Sigmoid colon (tissue), 7 donors: Measurements from ENCODE around the gene DPYSL4. TPM values are rescaled to one million over a fixed set of nuclear protein-coding genes. Genes with fewer than 3 reads are reported as not detected.

Source experiments
- DNase-seq: peaks from one replicate; pipeline ENCODE4 v3.0.0-alpha.2; 2019
- H3K27ac ChIP-seq, 4 donors: fragments of 200-600 bp; sonication (generic); one replicate each; pipeline ENCODE4 v1.5.1; 2016 to 2019; ENCODE audit warnings: mild to moderate bottlenecking in 1 of 4
- H3K27me3 ChIP-seq, 3 donors: fragments of 200-600 bp; sonication (generic); one replicate each; pipeline ENCODE4 v1.5.1; 2019; ENCODE audit warnings: mild to moderate bottlenecking in 1 of 3
- H3K36me3 ChIP-seq, 4 donors: fragments of 200-600 bp; sonication (generic); one replicate each; pipeline ENCODE4 v1.5.1; 2016 to 2019
- H3K4me1 ChIP-seq, 4 donors: fragments of 200-600 bp; sonication (generic); one replicate each; pipeline ENCODE4 v1.5.1; 2017 to 2019
- H3K4me3 ChIP-seq, 4 donors: fragments of 200-600 bp; sonication (generic); one replicate each; pipeline ENCODE4 v1.5.1; 2017 to 2019; ENCODE audit warnings: mild to moderate bottlenecking in 2 of 4, moderate library complexity in 1 of 4
- H3K9me3 ChIP-seq, 4 donors: fragments of 200-600 bp in 3 of 4; sonication (generic) in 3 of 4; one replicate each; pipeline versions ENCODE4 v1.5.1 to v1.6.1; 2013 to 2019
- CTCF ChIP-seq, 4 experiments: fragments of 450-650 bp in 3 of 4; fragments of 200-600 bp in 1 of 4; IDR thresholded peaks; one replicate each; pipeline ENCODE4 v1.5.1; 2016 to 2019; ENCODE audit warnings: antibody characterized with exemption in 4 of 4, mild to moderate bottlenecking in 3 of 4, moderate library complexity in 2 of 4
- EP300 ChIP-seq, 4 donors: sonication (generic); formaldehyde crosslinking; IDR thresholded peaks; one replicate each; pipeline ENCODE4 v1.6.1; 2017; ENCODE audit warnings: antibody characterized with exemption in 4 of 4
- POLR2A ChIP-seq, 2 donors: fragments of 450-650 bp; IDR thresholded peaks; one replicate each; pipeline ENCODE4 v1.6.1; 2016; ENCODE audit warnings: antibody characterized with exemption in 2 of 2, mild to moderate bottlenecking in 2 of 2, moderate library complexity in 2 of 2
- POLR2AphosphoS5 ChIP-seq, 4 donors: sonication (generic); formaldehyde crosslinking; IDR thresholded peaks; one replicate each; pipeline ENCODE4 v1.6.1; 2017; ENCODE audit warnings: antibody characterized with exemption in 4 of 4
- WGBS, 2 donors: extraction: QIAGEN DNeasy Blood & Tissue Kit; methylation state at CpG; one replicate each; pipeline ENCODE4 v1.1.7; 2013; 5-methylcytosine and 5-hydroxymethylcytosine counted together
- intact Hi-C: fragments of 100-400 bp; cut with DNase I; formaldehyde crosslinking; loops from one replicate; pipeline ENCODE4 v1.15.1; 2023
- polyA plus RNA-seq, 3 donors: library from polyadenylated mRNA; stranded (reverse); fragments of 200-250 nt; gene quantifications; one replicate each; pipeline ENCODE4 v1.2.3, GENCODE V29; 2013
- total RNA-seq, 4 donors: library from RNA; depleted of rRNA; stranded (reverse); fragments of >200 nt; gene quantifications; one replicate each; pipeline ENCODE4 v1.1.0, GENCODE V29; 2016
- donor health status: healthy with polysubstance abuse.
- donor health status: Bipolar disorder and iron deficiency.
- donor health status: healthy.

Gene DPYSL4
- total and polyA plus RNA-seq, 7 donors, result under 0.01 to 1.9 (median 0.63) TPM; not detected in 1

GRCh38 chr10:132223611-132224342 is 37.0 kb downstream of the DPYSL4 start:
- H3K27me3 ChIP-seq, result no peaks in the 10 kb centered on the region

GRCh38 chr10:132224343-132225072 is 37.8 kb downstream of the DPYSL4 start:
- Histone ChIP-seq H3K27me3 (no peaks in the 10 kb centered on the region), H3K4me1 (peaks cover 0 to 8% (median 3%) of the 10 kb centered on the region in 4 donors), H3K36me3 (no peaks in the 10 kb centered on the region), H3K9me3 (no peaks in the 10 kb centered on the region), H3K27ac (no peak overlapping the region), H3K4me3 (no peak overlapping the region)
- intact Hi-C loops, result loop anchor here (5.0 kb wide), 1 partner anchor 228 kb away; no protein-coding TSS in a partner anchor
- DNase-seq, result no peak
- no peak for TF ChIP-seq POLR2AphosphoS5 (IDR thresholded peaks at IDR 0.05)
- no peak for TF ChIP-seq CTCF (IDR thresholded peaks at IDR 0.05)
- TF ChIP-seq EP300 (IDR thresholded peaks at IDR 0.05), result no peak
- no peak for TF ChIP-seq POLR2A (IDR thresholded peaks at IDR 0.05)
- 87 to 92% methylated on average over 20 of the region's 20 CpGs for WGBS, 2 donors

More at GRCh38 chr10:132223611-132224342, 37.0 kb downstream of the DPYSL4 start:
- Histone ChIP-seq H3K4me1 (peaks cover 0 to 8% (median 2%) of the 10 kb centered on the region in 4 donors), H3K4me3 (no peak overlapping the region), H3K9me3 (no peaks in the 10 kb centered on the region), H3K36me3 (no peaks in the 10 kb centered on the region), H3K27ac (no peak overlapping the region)
- TF ChIP-seq POLR2AphosphoS5 (IDR thresholded peaks at IDR 0.05), result no peak
- no peak for TF ChIP-seq EP300 (IDR thresholded peaks at IDR 0.05)
- no peak for TF ChIP-seq CTCF (IDR thresholded peaks at IDR 0.05)
- no peak for TF ChIP-seq POLR2A (IDR thresholded peaks at IDR 0.05)
- 90 to 92% methylated on average over 23 of the region's 23 CpGs for WGBS, 2 donors
- intact Hi-C loops, result loop anchor here (1.0 to 5.0 kb wide), 2 partner anchors 130 to 229 kb away; no protein-coding TSS in a partner anchor
- DNase-seq, result no peak

- H3K4me3 ChIP-seq, result no peak overlapping the region
- DNase-seq, result no peak
- TF ChIP-seq POLR2AphosphoS5 (IDR thresholded peaks at IDR 0.05) (no peak), EP300 (IDR thresholded peaks at IDR 0.05) (no peak), POLR2A (IDR thresholded peaks at IDR 0.05) (no peak), CTCF (IDR thresholded peaks at IDR 0.05) (no peak)
- no peak overlapping the region for H3K27ac ChIP-seq
- H3K27me3 ChIP-seq, result no peaks in the 10 kb centered on the region
- 93% methylated on average over 25 of the region's 25 CpGs for WGBS, 2 donors
- H3K4me1 ChIP-seq, result peaks cover 0 to 13% (median 4%) of the 10 kb centered on the region in 4 donors
- intact Hi-C loops, result no loop called here
- no peaks in the 10 kb centered on the region for H3K36me3 ChIP-seq
- no peaks in the 10 kb centered on the region for H3K9me3 ChIP-seq
Observed at GRCh38 chr10:132225073-132225848, 38.5 kb downstream of the DPYSL4 start.

GRCh38 chr10:132225849-132226205 is 39.1 kb downstream of the DPYSL4 start:
- Histone ChIP-seq H3K9me3 (no peaks in the 10 kb centered on the region), H3K27ac (no peak overlapping the region), H3K27me3 (no peaks in the 10 kb centered on the region), H3K36me3 (no peaks in the 10 kb centered on the region), H3K4me1 (peaks cover 0 to 18% (median 10%) of the 10 kb centered on the region in 4 donors), H3K4me3 (no peak overlapping the region)
- 85 to 86% methylated on average over 8 of the region's 8 CpGs for WGBS, 2 donors
- TF ChIP-seq EP300 (IDR thresholded peaks at IDR 0.05) (no peak), POLR2A (IDR thresholded peaks at IDR 0.05) (no peak), CTCF (IDR thresholded peaks at IDR 0.05) (no peak), POLR2AphosphoS5 (IDR thresholded peaks at IDR 0.05) (no peak)
- intact Hi-C loops, result no loop called here
- no peak for DNase-seq
